ENCODE data around the gene CYP20A1.

Gene CYP20A1

DNA sequence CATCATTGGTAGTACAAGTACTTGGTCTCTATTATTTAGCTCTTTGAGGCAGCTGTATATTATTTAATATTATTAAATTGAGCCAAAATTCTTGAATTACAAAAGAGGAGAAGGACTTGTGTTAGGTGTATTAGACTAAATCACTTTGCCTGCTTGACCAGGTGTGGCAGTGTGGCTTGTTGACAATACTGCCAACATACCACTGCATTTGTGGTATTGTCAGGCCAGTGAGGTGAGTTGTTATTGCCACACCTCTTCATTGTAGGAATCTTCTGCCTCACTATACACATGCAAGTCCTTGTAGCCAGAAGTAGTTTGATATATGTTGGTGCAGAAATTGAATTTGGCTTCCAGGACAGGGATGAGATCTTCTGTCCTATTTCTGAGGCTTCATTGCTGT is 40.5 kb downstream of the CYP20A1 start:
- TF ChIP-seq EZH2 (IDR thresholded peaks at IDR 0.05; ENCODE audit: borderline replicate concordance, low read depth, low read length, severe bottlenecking): no peak
- TF ChIP-seq, protein P1, sequence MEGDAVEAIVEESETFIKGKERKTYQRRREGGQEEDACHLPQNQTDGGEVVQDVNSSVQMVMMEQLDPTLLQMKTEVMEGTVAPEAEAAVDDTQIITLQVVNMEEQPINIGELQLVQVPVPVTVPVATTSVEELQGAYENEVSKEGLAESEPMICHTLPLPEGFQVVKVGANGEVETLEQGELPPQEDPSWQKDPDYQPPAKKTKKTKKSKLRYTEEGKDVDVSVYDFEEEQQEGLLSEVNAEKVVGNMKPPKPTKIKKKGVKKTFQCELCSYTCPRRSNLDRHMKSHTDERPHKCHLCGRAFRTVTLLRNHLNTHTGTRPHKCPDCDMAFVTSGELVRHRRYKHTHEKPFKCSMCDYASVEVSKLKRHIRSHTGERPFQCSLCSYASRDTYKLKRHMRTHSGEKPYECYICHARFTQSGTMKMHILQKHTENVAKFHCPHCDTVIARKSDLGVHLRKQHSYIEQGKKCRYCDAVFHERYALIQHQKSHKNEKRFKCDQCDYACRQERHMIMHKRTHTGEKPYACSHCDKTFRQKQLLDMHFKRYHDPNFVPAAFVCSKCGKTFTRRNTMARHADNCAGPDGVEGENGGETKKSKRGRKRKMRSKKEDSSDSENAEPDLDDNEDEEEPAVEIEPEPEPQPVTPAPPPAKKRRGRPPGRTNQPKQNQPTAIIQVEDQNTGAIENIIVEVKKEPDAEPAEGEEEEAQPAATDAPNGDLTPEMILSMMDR (IDR thresholded peaks at IDR 0.05; ENCODE audit: borderline replicate concordance, extremely low read depth, low read length, poor library complexity, severe bottlenecking): no peak
- Histone ChIP-seq H3K36me3 (ENCODE audit: insufficient read depth, low read length) (peaks cover 66% of the 10 kb centered on the region), H3K9ac (ENCODE audit: low read depth, low read length) (no peak overlapping the region), H4K20me1 (ENCODE audit: insufficient read depth, low read length) (no peaks in the 10 kb centered on the region), H3K79me2 (ENCODE audit: insufficient read depth, low read length) (no peaks in the 10 kb centered on the region), H3K9me3 (ENCODE audit: insufficient read depth, low read length, severe bottlenecking) (no peaks in the 10 kb centered on the region), H2AFZ (ENCODE audit: low read depth, low read length) (no peak overlapping the region), H3K4me2 (ENCODE audit: insufficient read depth, low read length) (no peak overlapping the region), H3K4me3 (ENCODE audit: low read depth in 1 of 2, low read length in 2 of 2) (no peak overlapping the region), H3K4me1 (ENCODE audit: insufficient read depth, low read length) (no peaks in the 10 kb centered on the region), H3K27ac (ENCODE audit: low read length) (no peak overlapping the region), H3K27me3 (ENCODE audit: insufficient read depth, low read length, poor library complexity) (no peaks in the 10 kb centered on the region)
- ATAC-seq (ENCODE audit: insufficient read depth, low read depth) (no peak), DNase-seq (no peak)

DNA sequence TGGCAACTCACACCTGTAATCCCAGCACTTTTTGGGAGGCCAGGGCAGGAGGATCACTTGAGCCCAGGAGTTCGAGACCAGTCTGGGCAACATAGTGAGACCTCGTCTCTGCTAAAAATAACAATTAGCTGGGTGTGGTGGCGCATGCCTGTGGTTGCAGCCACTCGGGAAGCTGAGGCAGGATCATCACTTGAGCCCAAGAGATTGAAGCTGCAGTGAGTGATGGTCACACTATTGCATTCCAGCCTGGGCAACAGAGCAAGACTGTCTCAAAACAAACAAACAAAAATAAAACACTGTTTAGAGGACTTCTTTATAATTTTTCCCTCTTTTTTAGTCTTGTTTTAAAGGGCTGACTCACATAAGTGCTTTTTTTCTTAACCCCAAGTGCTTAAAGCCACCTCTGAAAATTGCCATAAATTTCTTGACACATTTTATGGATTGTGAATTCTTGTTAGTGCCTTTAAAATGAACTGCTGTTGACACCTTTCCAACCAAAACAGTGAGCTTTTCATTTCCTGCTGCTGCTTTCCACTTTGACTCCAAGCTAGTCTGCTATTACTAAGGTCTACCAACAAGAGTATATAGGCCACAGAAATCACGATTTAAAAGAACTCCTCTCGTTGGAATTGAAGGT is 41.7 kb downstream of the CYP20A1 start:
- DNase-seq: no peak
- no peaks in the 10 kb centered on the region for H4K20me1 ChIP-seq (ENCODE audit: insufficient read depth, low read length)
- no peak overlapping the region for H2AFZ ChIP-seq (ENCODE audit: low read depth, low read length)
- TF ChIP-seq, protein P1 (IDR thresholded peaks at IDR 0.05; ENCODE audit: borderline replicate concordance, extremely low read depth, low read length, poor library complexity, severe bottlenecking): no peak
- no peak for TF ChIP-seq EZH2 (IDR thresholded peaks at IDR 0.05; ENCODE audit: borderline replicate concordance, low read depth, low read length, severe bottlenecking)
- no peaks in the 10 kb centered on the region for H3K4me1 ChIP-seq (ENCODE audit: insufficient read depth, low read length)
- no peaks in the 10 kb centered on the region for H3K79me2 ChIP-seq (ENCODE audit: insufficient read depth, low read length)
- H3K9ac ChIP-seq (ENCODE audit: low read depth, low read length): no peak overlapping the region
- no peaks in the 10 kb centered on the region for H3K9me3 ChIP-seq (ENCODE audit: insufficient read depth, low read length, severe bottlenecking)
- no peak for ATAC-seq (ENCODE audit: insufficient read depth, low read depth)
- no peaks in the 10 kb centered on the region for H3K27me3 ChIP-seq (ENCODE audit: insufficient read depth, low read length, poor library complexity)
- no peak overlapping the region for H3K4me2 ChIP-seq (ENCODE audit: insufficient read depth, low read length)
- no peak overlapping the region for H3K4me3 ChIP-seq (ENCODE audit: low read depth in 1 of 2, low read length in 2 of 2)
- H3K36me3 ChIP-seq (ENCODE audit: insufficient read depth, low read length): peaks cover 71% of the 10 kb centered on the region
- H3K27ac ChIP-seq (ENCODE audit: low read length): no peak overlapping the region

DNA sequence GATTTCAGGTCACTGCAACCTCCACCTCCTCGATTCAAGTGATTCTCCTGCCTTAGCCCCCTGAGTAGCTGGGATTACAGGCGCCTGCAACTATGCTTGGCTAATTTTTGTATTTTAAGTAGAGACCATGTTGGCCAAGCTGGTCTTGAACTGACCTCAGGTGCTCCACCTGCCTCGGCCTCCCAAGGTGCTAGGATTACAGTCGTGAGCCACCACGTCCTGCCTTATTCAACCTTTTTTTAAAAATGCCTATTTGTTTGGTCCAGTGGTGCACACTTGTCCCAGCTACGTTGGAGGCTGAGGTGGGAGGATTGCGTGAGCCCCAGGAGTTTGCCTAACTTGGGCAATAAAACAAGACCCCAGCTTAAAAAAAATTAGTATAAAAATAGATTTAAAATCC is 43.3 kb downstream of the CYP20A1 start:
- Histone ChIP-seq H3K4me2 (ENCODE audit: insufficient read depth, low read length) (no peak overlapping the region), H3K4me1 (ENCODE audit: insufficient read depth, low read length) (no peaks in the 10 kb centered on the region), H3K9me3 (ENCODE audit: insufficient read depth, low read length, severe bottlenecking) (no peaks in the 10 kb centered on the region), H2AFZ (ENCODE audit: low read depth, low read length) (no peak overlapping the region), H3K79me2 (ENCODE audit: insufficient read depth, low read length) (no peaks in the 10 kb centered on the region), H3K27me3 (ENCODE audit: insufficient read depth, low read length, poor library complexity) (no peaks in the 10 kb centered on the region), H3K36me3 (ENCODE audit: insufficient read depth, low read length) (peaks cover 79% of the 10 kb centered on the region), H3K27ac (ENCODE audit: low read length) (no peak overlapping the region), H4K20me1 (ENCODE audit: insufficient read depth, low read length) (no peaks in the 10 kb centered on the region), H3K9ac (ENCODE audit: low read depth, low read length) (no peak overlapping the region), H3K4me3 (ENCODE audit: low read depth in 1 of 2, low read length in 2 of 2) (no peak overlapping the region)
- DNase-seq (no peak), ATAC-seq (ENCODE audit: insufficient read depth, low read depth) (no peak)
- TF ChIP-seq EZH2 (IDR thresholded peaks at IDR 0.05; ENCODE audit: borderline replicate concordance, low read depth, low read length, severe bottlenecking): no peak
- TF ChIP-seq, protein P1 (IDR thresholded peaks at IDR 0.05; ENCODE audit: borderline replicate concordance, extremely low read depth, low read length, poor library complexity, severe bottlenecking): no peak
